Osteoblast (primary cell): ENCODE measurements around the gene HOXA10. TPM values are rescaled to one million over a fixed set of nuclear protein-coding genes. Genes with fewer than 3 reads are reported as not detected.

Experiments
- DNase-seq: peaks from one replicate; pipeline ENCODE4 v3.0.0; 2011; ENCODE audit warnings: low spot score, mixed read lengths; ENCODE audit not compliant: insufficient read length; ENCODE audit errors: missing footprints
- H2AFZ ChIP-seq: 2 replicates; pipeline ENCODE4 v1.6.0; 2011; ENCODE audit warnings: mild to moderate bottlenecking, low read length
- H3K27ac ChIP-seq: 2 replicates; pipeline ENCODE4 v1.5.1; 2011; ENCODE audit warnings: mild to moderate bottlenecking, low read depth, low read length, moderate library complexity
- H3K27me3 ChIP-seq: 2 replicates; pipeline ENCODE4 v1.6.0; 2012; ENCODE audit warnings: mild to moderate bottlenecking, control low read depth, inconsistent platforms, low read length, moderate library complexity; ENCODE audit not compliant: insufficient read depth
- H3K36me3 ChIP-seq: 2 replicates; pipeline ENCODE4 v1.5.1; 2011; ENCODE audit warnings: mild to moderate bottlenecking, low read length, control low read depth, moderate library complexity; ENCODE audit not compliant: insufficient read depth
- H3K4me1 ChIP-seq: 2 replicates; pipeline ENCODE4 v1.5.1; 2011; ENCODE audit warnings: mild to moderate bottlenecking, low read length, control low read depth, moderate library complexity; ENCODE audit not compliant: insufficient read depth
- H3K4me2 ChIP-seq: 2 replicates; pipeline ENCODE4 v1.6.0; 2011; ENCODE audit warnings: mild to moderate bottlenecking, low read length; ENCODE audit not compliant: insufficient read depth
- H3K4me3 ChIP-seq: fragments of 200-600 bp; sonication (generic); 3 replicates; pipeline ENCODE4 v1.5.1; 2012; ENCODE audit warnings: mild to moderate bottlenecking, low read length, inconsistent platforms; ENCODE audit not compliant: insufficient read depth
- H3K79me2 ChIP-seq: 2 replicates; pipeline ENCODE4 v1.6.0; 2012; ENCODE audit warnings: mild to moderate bottlenecking, low read length, control low read depth, inconsistent platforms; ENCODE audit not compliant: insufficient read depth
- H3K9me3 ChIP-seq: 2 replicates; pipeline ENCODE4 v1.5.1; 2011; ENCODE audit warnings: low read depth, low read length, control low read depth
- H4K20me1 ChIP-seq: 2 replicates; pipeline ENCODE4 v1.6.0; 2012; ENCODE audit warnings: mild to moderate bottlenecking, low read length, control low read depth; ENCODE audit not compliant: insufficient read depth
- total RNA-seq: library from RNA; depleted of rRNA; stranded (reverse); fragments of >200 nt; gene quantifications from 2 replicates; pipeline ENCODE4 v1.2.3, GENCODE V29; 2012
- TF ChIP-seq, protein P1 (sequence below): IDR thresholded peaks from 2 replicates; pipeline ENCODE4 v1.5.1; 2011; ENCODE audit warnings: mild to moderate bottlenecking, low read depth, low read length, moderate library complexity; ENCODE audit errors: extremely low read depth

HOXA10 gene
- total RNA-seq, 1 donor: 43.1 TPM

DNA sequence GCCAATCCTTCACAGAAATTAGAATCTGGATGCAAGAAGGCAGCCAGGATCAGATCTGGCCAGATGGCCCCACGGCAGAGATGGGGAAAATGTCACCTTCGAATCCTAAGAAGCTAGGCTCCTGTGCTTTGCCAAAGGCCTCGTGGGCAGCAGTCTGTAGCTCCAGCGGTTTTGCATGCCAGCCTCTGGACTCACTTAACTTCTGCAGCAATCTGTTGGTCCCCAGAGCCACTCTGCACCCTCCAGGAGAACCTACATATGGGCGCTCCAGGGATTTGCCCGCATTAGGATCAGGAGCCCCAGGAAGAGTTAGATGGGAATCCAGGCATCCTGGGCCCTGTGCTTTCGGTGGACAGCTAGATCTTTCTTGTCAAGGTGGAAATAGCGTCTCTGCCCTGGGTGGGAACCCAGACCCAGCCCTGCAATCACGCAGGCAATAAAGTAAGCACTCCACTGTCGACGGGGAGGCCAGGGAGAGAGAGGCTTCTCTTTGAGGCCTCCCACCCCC is 35.9 kb upstream of the HOXA10 start:
- Histone ChIP-seq H3K79me2 (no peaks in the 10 kb centered on the region), H4K20me1 (no peaks in the 10 kb centered on the region), H3K4me2 (peak overlapping the region; percentile 85), H3K9me3 (no peaks in the 10 kb centered on the region), H3K4me1 (peaks cover 12% of the 10 kb centered on the region), H3K4me3 (peak overlapping the region; percentile 67), H3K27me3 (peaks cover 11% of the 10 kb centered on the region), H3K27ac (no peak overlapping the region), H3K36me3 (no peaks in the 10 kb centered on the region), H2AFZ (peak overlapping the region; percentile 86)
- TF ChIP-seq, protein P1, sequence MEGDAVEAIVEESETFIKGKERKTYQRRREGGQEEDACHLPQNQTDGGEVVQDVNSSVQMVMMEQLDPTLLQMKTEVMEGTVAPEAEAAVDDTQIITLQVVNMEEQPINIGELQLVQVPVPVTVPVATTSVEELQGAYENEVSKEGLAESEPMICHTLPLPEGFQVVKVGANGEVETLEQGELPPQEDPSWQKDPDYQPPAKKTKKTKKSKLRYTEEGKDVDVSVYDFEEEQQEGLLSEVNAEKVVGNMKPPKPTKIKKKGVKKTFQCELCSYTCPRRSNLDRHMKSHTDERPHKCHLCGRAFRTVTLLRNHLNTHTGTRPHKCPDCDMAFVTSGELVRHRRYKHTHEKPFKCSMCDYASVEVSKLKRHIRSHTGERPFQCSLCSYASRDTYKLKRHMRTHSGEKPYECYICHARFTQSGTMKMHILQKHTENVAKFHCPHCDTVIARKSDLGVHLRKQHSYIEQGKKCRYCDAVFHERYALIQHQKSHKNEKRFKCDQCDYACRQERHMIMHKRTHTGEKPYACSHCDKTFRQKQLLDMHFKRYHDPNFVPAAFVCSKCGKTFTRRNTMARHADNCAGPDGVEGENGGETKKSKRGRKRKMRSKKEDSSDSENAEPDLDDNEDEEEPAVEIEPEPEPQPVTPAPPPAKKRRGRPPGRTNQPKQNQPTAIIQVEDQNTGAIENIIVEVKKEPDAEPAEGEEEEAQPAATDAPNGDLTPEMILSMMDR: no peak
- no peak for DNase-seq

DNA sequence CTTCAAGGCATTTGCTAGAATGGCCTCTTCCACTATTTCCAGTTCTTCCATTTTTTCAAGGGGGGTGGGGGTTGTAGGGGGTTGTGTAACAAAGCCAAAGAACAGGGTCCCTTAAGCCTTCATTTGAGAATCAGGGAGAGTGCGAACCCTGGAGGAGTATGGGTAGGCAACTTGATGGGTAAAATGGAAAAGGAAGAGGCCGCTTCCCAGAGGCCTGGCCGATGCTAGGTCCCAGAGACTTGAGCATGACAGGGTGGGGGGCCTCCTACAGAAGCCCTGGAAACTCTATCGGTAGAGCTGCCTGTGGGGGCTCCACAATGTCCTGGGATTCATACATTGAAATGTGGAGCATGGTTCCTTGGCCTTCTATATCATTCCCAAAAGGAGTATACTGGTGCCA is 34.9 kb upstream of the HOXA10 start:
- no peaks in the 10 kb centered on the region for H4K20me1 ChIP-seq
- DNase-seq: no peak
- H3K36me3 ChIP-seq: no peaks in the 10 kb centered on the region
- TF ChIP-seq, protein P1: no peak
- H3K4me1 ChIP-seq: peaks cover 17% of the 10 kb centered on the region
- H3K9me3 ChIP-seq: no peaks in the 10 kb centered on the region
- no peak overlapping the region for H2AFZ ChIP-seq
- no peak overlapping the region for H3K4me2 ChIP-seq
- no peak overlapping the region for H3K4me3 ChIP-seq
- peaks cover 2% of the 10 kb centered on the region for H3K79me2 ChIP-seq
- H3K27me3 ChIP-seq: peaks cover 11% of the 10 kb centered on the region
- H3K27ac ChIP-seq: no peak overlapping the region

- no peak for DNase-seq
- Histone ChIP-seq H3K4me1 (peaks cover 17% of the 10 kb centered on the region), H3K79me2 (peaks cover 7% of the 10 kb centered on the region), H3K4me3 (no peak overlapping the region), H3K4me2 (no peak overlapping the region), H3K27me3 (peaks cover 13% of the 10 kb centered on the region), H2AFZ (no peak overlapping the region), H4K20me1 (no peaks in the 10 kb centered on the region), H3K36me3 (no peaks in the 10 kb centered on the region), H3K27ac (no peak overlapping the region), H3K9me3 (no peaks in the 10 kb centered on the region)
- TF ChIP-seq, protein P1: no peak
Observed at GRCh38 chr7:27207348-27207985, 33.3 kb upstream of the HOXA10 start.

DNA sequence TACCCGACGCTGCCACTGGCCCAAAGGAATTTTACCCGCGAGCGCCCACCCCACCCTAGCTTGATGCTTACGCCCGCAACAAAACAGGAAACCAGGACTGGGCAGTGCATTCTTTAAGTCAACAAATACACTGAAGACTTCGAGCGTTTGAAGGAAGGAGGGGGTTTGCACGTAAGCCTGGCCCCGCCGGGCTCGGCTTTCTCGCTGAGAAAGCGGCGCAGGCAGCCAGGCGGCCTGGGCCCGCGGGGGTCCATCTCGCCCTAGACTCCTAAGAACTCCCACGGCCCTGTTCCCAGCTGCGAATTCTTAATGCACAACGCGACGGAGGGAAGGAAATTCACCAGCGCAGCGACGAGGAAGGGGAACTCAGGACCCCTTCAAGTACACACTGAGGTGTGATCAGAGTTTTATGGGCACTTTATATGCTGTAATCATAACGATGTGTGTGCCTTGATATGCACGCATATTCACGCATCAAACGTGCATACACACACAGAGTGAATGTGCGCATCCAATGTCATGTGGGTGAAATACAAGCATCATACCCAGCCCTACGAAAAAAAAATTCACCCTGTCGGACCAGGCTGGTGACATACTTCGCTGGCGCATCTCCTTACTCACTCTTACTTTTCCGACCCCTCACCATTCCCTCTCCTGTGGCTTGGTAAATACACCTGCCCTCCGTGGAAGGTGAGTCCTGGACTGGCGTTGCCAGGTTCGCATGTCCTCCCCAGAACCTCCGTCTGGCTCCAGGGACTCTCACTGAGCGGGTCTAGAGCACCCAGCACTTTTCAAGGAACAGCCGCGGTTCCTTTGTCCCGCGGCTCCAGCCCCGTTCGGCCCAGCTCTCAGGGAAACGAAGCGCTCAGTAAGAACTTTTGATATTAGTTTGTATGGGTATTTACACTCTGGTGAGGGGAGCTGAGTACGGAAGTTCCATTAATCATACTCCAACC is 31.5 kb upstream of the HOXA10 start:
- H3K79me2 ChIP-seq: peaks cover 18% of the 10 kb centered on the region
- H3K4me1 ChIP-seq: peaks cover 18% of the 10 kb centered on the region
- TF ChIP-seq, protein P1: no peak
- H3K27me3 ChIP-seq: peaks cover 13% of the 10 kb centered on the region
- no peak overlapping the region for H3K27ac ChIP-seq
- H3K4me3 ChIP-seq: peak overlapping the region; percentile 67
- peak overlapping the region; percentile 83 for H3K4me2 ChIP-seq
- DNase-seq: peak; percentile 77
- H2AFZ ChIP-seq: peak overlapping the region; percentile 84
- H4K20me1 ChIP-seq: no peaks in the 10 kb centered on the region
- H3K9me3 ChIP-seq: no peaks in the 10 kb centered on the region
- no peaks in the 10 kb centered on the region for H3K36me3 ChIP-seq
